Measurements from ENCODE around the gene ATG9B. TPM values are rescaled to one million over a fixed set of nuclear protein-coding genes. Genes with fewer than 3 reads are reported as not detected.

ATG9B gene
- total RNA-seq, 1 donor: under 0.01 TPM

DNA sequence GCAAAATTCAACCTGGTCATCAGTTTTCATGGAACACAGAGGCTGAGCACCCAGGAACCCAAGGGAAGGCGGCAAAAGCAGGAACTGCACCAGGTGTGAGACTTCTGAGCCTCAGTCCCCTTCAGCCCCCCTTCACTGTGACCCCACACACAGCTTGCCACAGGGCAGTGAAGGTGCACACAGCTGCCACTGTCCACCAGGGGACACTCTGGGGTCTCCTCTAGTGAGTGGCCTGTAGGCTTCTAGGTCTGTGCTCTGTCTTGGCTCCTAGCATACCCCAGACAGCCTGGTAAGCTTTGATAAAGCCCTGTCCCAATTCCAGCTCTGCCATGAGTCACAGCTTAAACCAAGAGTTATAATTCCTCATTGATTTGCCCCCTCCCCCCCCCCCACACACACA, 58.3 kb downstream of the ATG9B start:
- TF ChIP-seq, protein P1, sequence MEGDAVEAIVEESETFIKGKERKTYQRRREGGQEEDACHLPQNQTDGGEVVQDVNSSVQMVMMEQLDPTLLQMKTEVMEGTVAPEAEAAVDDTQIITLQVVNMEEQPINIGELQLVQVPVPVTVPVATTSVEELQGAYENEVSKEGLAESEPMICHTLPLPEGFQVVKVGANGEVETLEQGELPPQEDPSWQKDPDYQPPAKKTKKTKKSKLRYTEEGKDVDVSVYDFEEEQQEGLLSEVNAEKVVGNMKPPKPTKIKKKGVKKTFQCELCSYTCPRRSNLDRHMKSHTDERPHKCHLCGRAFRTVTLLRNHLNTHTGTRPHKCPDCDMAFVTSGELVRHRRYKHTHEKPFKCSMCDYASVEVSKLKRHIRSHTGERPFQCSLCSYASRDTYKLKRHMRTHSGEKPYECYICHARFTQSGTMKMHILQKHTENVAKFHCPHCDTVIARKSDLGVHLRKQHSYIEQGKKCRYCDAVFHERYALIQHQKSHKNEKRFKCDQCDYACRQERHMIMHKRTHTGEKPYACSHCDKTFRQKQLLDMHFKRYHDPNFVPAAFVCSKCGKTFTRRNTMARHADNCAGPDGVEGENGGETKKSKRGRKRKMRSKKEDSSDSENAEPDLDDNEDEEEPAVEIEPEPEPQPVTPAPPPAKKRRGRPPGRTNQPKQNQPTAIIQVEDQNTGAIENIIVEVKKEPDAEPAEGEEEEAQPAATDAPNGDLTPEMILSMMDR (IDR thresholded peaks at IDR 0.05; ENCODE audit: insufficient read depth, low read length): peak; percentile 23
- H3K4me3 ChIP-seq (ENCODE audit: low read depth, low read length): no peak overlapping the region
- no peak for DNase-seq (ENCODE audit: low read depth)

DNA sequence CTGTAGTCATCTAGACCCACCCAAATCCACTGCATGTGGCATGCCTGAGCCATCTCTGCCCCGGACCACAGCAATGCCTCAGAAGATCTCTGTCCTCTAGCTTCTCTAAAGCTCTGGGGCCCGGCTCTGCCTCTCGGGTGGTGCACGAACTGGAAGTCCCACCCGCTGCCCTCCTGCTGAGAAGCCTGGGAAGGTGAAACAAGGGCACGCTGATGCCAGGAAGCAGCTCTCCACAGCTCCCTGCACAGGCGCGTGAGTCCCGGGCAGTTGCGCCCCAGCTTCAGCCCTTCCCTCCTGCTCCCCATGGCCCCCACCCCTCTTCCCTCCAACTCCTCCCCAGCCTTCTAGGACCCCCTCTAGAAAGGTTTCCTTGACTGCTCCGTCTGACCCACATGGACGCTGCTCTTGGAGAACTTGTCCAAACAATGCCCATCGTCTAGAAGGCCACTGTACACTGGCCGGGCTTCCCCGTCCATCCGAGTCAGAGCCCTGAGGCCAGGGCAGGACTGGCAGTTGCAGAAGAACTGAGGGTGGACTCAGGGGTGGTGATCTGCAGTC, 58.9 kb downstream of the ATG9B start:
- no peak overlapping the region for H3K4me3 ChIP-seq (ENCODE audit: low read depth, low read length)
- DNase-seq (ENCODE audit: low read depth): no peak
- TF ChIP-seq, protein P1 (IDR thresholded peaks at IDR 0.05; ENCODE audit: insufficient read depth, low read length): no peak

Other genes with a start within 250 kb of the ATG9B start
- 1.9 TPM in 1 of 2 replicates, not detected in the other for gene TMEM176B, start 224.1 kb downstream of the ATG9B start, total RNA-seq (ENCODE audit: low replicate concordance)
- gene TMEM176A, start 223.7 kb downstream of the ATG9B start, total RNA-seq (ENCODE audit: low replicate concordance): not detected in 2 replicates
- not detected in 2 replicates for gene AOC1, start 172.0 kb downstream of the ATG9B start, total RNA-seq (ENCODE audit: low replicate concordance)
- not detected in 2 replicates for gene KCNH2, start 46.2 kb downstream of the ATG9B start, total RNA-seq (ENCODE audit: low replicate concordance)
- gene NOS3, start 33.5 kb downstream of the ATG9B start, total RNA-seq (ENCODE audit: low replicate concordance): 0.36 and 4.6 TPM in 2 replicates
- 18.1 and 30.9 TPM in 2 replicates for gene ABCB8, start 4.0 kb upstream of the ATG9B start, total RNA-seq (ENCODE audit: low replicate concordance)
- 0.18 TPM in 1 of 2 replicates, not detected in the other for gene ASIC3, start 24.0 kb upstream of the ATG9B start, total RNA-seq (ENCODE audit: low replicate concordance)
- 16.1 and 28.9 TPM in 2 replicates for gene CDK5, start 33.4 kb upstream of the ATG9B start, total RNA-seq (ENCODE audit: low replicate concordance)
- 39.7 and 65.4 TPM in 2 replicates for gene SLC4A2, start 35.1 kb upstream of the ATG9B start, total RNA-seq (ENCODE audit: low replicate concordance)
- gene FASTK, start 56.3 kb upstream of the ATG9B start, total RNA-seq (ENCODE audit: low replicate concordance): 62.7 and 86.0 TPM in 2 replicates
- 11.7 and 20.2 TPM in 2 replicates for gene TMUB1, start 59.0 kb upstream of the ATG9B start, total RNA-seq (ENCODE audit: low replicate concordance)
- gene AGAP3, start 62.0 kb upstream of the ATG9B start, total RNA-seq (ENCODE audit: low replicate concordance): 50.2 and 74.6 TPM in 2 replicates
- gene GBX1, start 143.2 kb upstream of the ATG9B start, total RNA-seq (ENCODE audit: low replicate concordance): not detected in 2 replicates
- gene ASB10, start 162.8 kb upstream of the ATG9B start, total RNA-seq (ENCODE audit: low replicate concordance): not detected in 2 replicates
- gene H2BK1, start 186.0 kb upstream of the ATG9B start, total RNA-seq (ENCODE audit: low replicate concordance): not detected in 2 replicates
- gene ABCF2, start 202.7 kb upstream of the ATG9B start, total RNA-seq (ENCODE audit: low replicate concordance): 18.8 and 50.9 TPM in 2 replicates
- 33.0 and 47.0 TPM in 2 replicates for gene CHPF2, start 208.0 kb upstream of the ATG9B start, total RNA-seq (ENCODE audit: low replicate concordance)
- gene SMARCD3, start 224.2 kb upstream of the ATG9B start, total RNA-seq (ENCODE audit: low replicate concordance): 44.9 and 59.7 TPM in 2 replicates

Measured in fibroblast of the aortic adventitia (primary cell).